ENCODE results near the gene DSCAML1.

DSCAML1 gene

GRCh38 chr11:117520966-117521365 is 276.1 kb downstream of the DSCAML1 start:
- no peak for DNase-seq (ENCODE audit: low read depth in 2 of 2)

GRCh38 chr11:117520201-117520600 is 276.8 kb downstream of the DSCAML1 start:
- no peak for DNase-seq (ENCODE audit: low read depth in 2 of 2)

GRCh38 chr11:117519590-117519989 is 277.4 kb downstream of the DSCAML1 start:
- DNase-seq (ENCODE audit: low read depth in 2 of 2), result no peak

- no peak for DNase-seq (ENCODE audit: low read depth in 2 of 2)
These were observed 277.8 kb downstream of the DSCAML1 start for GRCh38 chr11:117519170-117519569.

GRCh38 chr11:117518455-117518854 is 278.6 kb downstream of the DSCAML1 start:
- no peak for DNase-seq (ENCODE audit: low read depth in 2 of 2)

GRCh38 chr11:117517097-117517496 is 279.9 kb downstream of the DSCAML1 start:
- DNase-seq (ENCODE audit: low read depth in 2 of 2), result no peak

GRCh38 chr11:117515892-117516787 is 280.9 kb downstream of the DSCAML1 start:
- DNase-seq (ENCODE audit: low read depth in 2 of 2), result no peak

GRCh38 chr11:117514256-117514655 is 282.8 kb downstream of the DSCAML1 start:
- DNase-seq (ENCODE audit: low read depth in 2 of 2), result no peak

- DNase-seq (ENCODE audit: low read depth in 2 of 2), result no peak
These were observed 283.4 kb downstream of the DSCAML1 start for GRCh38 chr11:117513666-117514065.

- no peak for DNase-seq (ENCODE audit: low read depth in 2 of 2)
These were observed 285.0 kb downstream of the DSCAML1 start for GRCh38 chr11:117511931-117512539.

GRCh38 chr11:117511483-117511930 is 285.5 kb downstream of the DSCAML1 start:
- DNase-seq (ENCODE audit: low read depth in 2 of 2), result no peak

- no peak for DNase-seq (ENCODE audit: low read depth in 2 of 2)
These were observed 286.4 kb downstream of the DSCAML1 start for GRCh38 chr11:117510646-117511045.

- DNase-seq (ENCODE audit: low read depth in 2 of 2), result no peak
These were observed 287.5 kb downstream of the DSCAML1 start for GRCh38 chr11:117509543-117509942.

- no peak for DNase-seq (ENCODE audit: low read depth in 2 of 2)
These were observed 290.0 kb downstream of the DSCAML1 start for GRCh38 chr11:117506971-117507370.

- no peak for DNase-seq (ENCODE audit: low read depth in 2 of 2)
These were observed 291.6 kb downstream of the DSCAML1 start for GRCh38 chr11:117505285-117505970.

- no peak for DNase-seq (ENCODE audit: low read depth in 2 of 2)
These were observed 294.3 kb downstream of the DSCAML1 start for GRCh38 chr11:117502779-117503100.

- no peak for DNase-seq (ENCODE audit: low read depth in 2 of 2)
These were observed 294.8 kb downstream of the DSCAML1 start for GRCh38 chr11:117502015-117502778.

- no peak for DNase-seq (ENCODE audit: low read depth in 2 of 2)
These were observed 295.6 kb downstream of the DSCAML1 start for GRCh38 chr11:117501237-117501898.

GRCh38 chr11:117498791-117499190 is 298.2 kb downstream of the DSCAML1 start:
- no peak for DNase-seq (ENCODE audit: low read depth in 2 of 2)

GRCh38 chr11:117497206-117497951 is 299.6 kb downstream of the DSCAML1 start:
- DNase-seq (ENCODE audit: low read depth in 2 of 2), result no peak

GRCh38 chr11:117495357-117495756 is 301.7 kb downstream of the DSCAML1 start:
- no peak for DNase-seq (ENCODE audit: low read depth in 2 of 2)
